HEK293 (cell line): ENCODE data around the gene VPS13D.

Experiments
- ATF2 ChIP-seq: fragments of 450-650 bp; formaldehyde crosslinking; IDR thresholded peaks from 2 replicates; pipeline ENCODE4 v1.5.1; 2016; ENCODE audit warnings: missing biosample characterization, missing genetic modification characterization, low read depth
- BCL6B ChIP-seq: fragments of 450-650 bp; formaldehyde crosslinking; IDR thresholded peaks from 2 replicates; pipeline ENCODE4 v1.5.1; 2017; ENCODE audit warnings: missing biosample characterization, missing genetic modification characterization
- CTCF ChIP-seq: fragments of 450-650 bp; formaldehyde crosslinking; IDR thresholded peaks from 2 replicates; pipeline ENCODE4 v1.5.1; 2016; ENCODE audit warnings: missing biosample characterization, missing genetic modification characterization
- KLF16 ChIP-seq: fragments of 450-650 bp; formaldehyde crosslinking; IDR thresholded peaks from 2 replicates; pipeline ENCODE4 v1.5.1; 2017; ENCODE audit warnings: missing biosample characterization, missing genetic modification characterization
- PRDM4 ChIP-seq: fragments of 450-650 bp; formaldehyde crosslinking; IDR thresholded peaks from 2 replicates; pipeline ENCODE4 v1.5.1; 2017; ENCODE audit warnings: missing biosample characterization, missing genetic modification characterization
- PRDM6 ChIP-seq: fragments of 450-650 bp; formaldehyde crosslinking; IDR thresholded peaks from 2 replicates; pipeline ENCODE4 v1.5.1; 2017; ENCODE audit warnings: missing biosample characterization, missing genetic modification characterization
- SCRT2 ChIP-seq: fragments of 450-650 bp; formaldehyde crosslinking; IDR thresholded peaks from 2 replicates; pipeline ENCODE4 v1.5.1; 2016; ENCODE audit warnings: missing biosample characterization, missing genetic modification characterization
- ZNF23 ChIP-seq: fragments of 450-650 bp; formaldehyde crosslinking; IDR thresholded peaks from 2 replicates; pipeline ENCODE4 v1.5.1; 2016; ENCODE audit warnings: missing biosample characterization, missing genetic modification characterization, borderline replicate concordance
- ZNF350 ChIP-seq: fragments of 450-650 bp; formaldehyde crosslinking; IDR thresholded peaks from 2 replicates; pipeline ENCODE4 v1.5.0; 2017; ENCODE audit warnings: missing biosample characterization, mild to moderate bottlenecking, missing genetic modification characterization
- ZNF416 ChIP-seq: fragments of 450-650 bp; formaldehyde crosslinking; IDR thresholded peaks from 2 replicates; pipeline ENCODE4 v1.5.1; 2016; ENCODE audit warnings: missing biosample characterization, missing genetic modification characterization
- ZNF777 ChIP-seq: fragments of 450-650 bp; formaldehyde crosslinking; IDR thresholded peaks from 2 replicates; pipeline ENCODE4 v1.5.1; 2017; ENCODE audit warnings: missing biosample characterization, missing genetic modification characterization, borderline replicate concordance

GRCh38 chr1:12344596-12345349 is 114.9 kb downstream of the VPS13D start:
- TF ChIP-seq ATF2 (no peak), PRDM6 (tag by site-specific recombination) (no peak), SCRT2 (tag by site-specific recombination) (no peak), ZNF23 (tag by site-specific recombination) (no peak), ZNF416 (tag by site-specific recombination) (no peak), CTCF (tag by site-specific recombination) (no peak), PRDM4 (no peak), ZNF777 (tag by site-specific recombination) (no peak), KLF16 (tag by site-specific recombination) (no peak), ZNF350 (no peak), BCL6B (tag by site-specific recombination) (no peak)
